Ishikawa (cell line): ENCODE measurements around the gene ABHD17C.

Experiments
- CEBPB ChIP-seq: IDR thresholded peaks from 2 replicates; pipeline ENCODE4 v1.6.1; 2012
- CREB1 ChIP-seq: IDR thresholded peaks from 2 replicates; pipeline ENCODE4 v1.6.1; 2012; ENCODE audit warnings: low read depth
- EGR1 ChIP-seq: IDR thresholded peaks from 2 replicates; pipeline ENCODE4 v1.6.1; 2012
- EP300 ChIP-seq: IDR thresholded peaks from 2 replicates; pipeline ENCODE4 v1.6.1; 2012; ENCODE audit warnings: borderline replicate concordance
- FOXM1 ChIP-seq: IDR thresholded peaks from 2 replicates; pipeline ENCODE4 v1.6.1; 2012; ENCODE audit warnings: low read depth, borderline replicate concordance
- MAX ChIP-seq: IDR thresholded peaks from 2 replicates; pipeline ENCODE4 v1.6.1; 2012
- NFIC ChIP-seq: IDR thresholded peaks from 2 replicates; pipeline ENCODE4 v1.6.1; 2012
- RAD21 ChIP-seq: IDR thresholded peaks from 2 replicates; pipeline ENCODE4 v1.6.1; 2012; ENCODE audit warnings: low read depth
- TAF1 ChIP-seq: IDR thresholded peaks from 2 replicates; pipeline ENCODE4 v1.6.1; 2012; ENCODE audit warnings: low read depth, mild to moderate bottlenecking
- TEAD4 ChIP-seq: IDR thresholded peaks from 2 replicates; pipeline ENCODE4 v1.6.1; 2012
- YY1 ChIP-seq: IDR thresholded peaks from 2 replicates; pipeline ENCODE4 v1.6.1; 2012; ENCODE audit warnings: low read depth
- TF ChIP-seq, protein P1 (sequence below): IDR thresholded peaks from 2 replicates; pipeline ENCODE4 v1.6.1; 2012; ENCODE audit warnings: low read depth, mild to moderate bottlenecking

DNA sequence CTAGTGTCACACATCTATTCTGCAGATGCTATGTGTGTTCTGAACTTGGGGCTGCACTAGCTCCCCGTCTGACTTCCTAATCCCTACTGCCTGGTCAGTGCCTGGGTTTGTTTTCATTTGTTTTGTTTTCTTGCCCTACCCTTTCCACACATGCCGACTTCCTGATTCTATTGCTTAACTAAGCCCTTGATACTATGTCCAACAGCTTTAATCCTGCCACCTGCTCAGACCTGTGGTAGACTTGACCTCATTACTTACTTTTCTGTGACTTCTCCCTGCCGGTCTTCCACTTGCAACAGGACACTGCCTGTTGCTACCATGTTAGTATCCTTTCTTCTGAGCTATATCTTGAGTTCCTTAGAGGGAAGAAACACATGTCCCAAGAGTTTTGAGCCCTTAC is 44.8 kb downstream of the ABHD17C start:
- TF ChIP-seq TEAD4 (no peak), MAX (no peak), CEBPB (no peak), FOXM1 (no peak), TAF1 (no peak), EP300 (no peak), RAD21 (no peak), CREB1 (no peak), YY1 (no peak), EGR1 (no peak), NFIC (no peak)
- TF ChIP-seq, protein P1, sequence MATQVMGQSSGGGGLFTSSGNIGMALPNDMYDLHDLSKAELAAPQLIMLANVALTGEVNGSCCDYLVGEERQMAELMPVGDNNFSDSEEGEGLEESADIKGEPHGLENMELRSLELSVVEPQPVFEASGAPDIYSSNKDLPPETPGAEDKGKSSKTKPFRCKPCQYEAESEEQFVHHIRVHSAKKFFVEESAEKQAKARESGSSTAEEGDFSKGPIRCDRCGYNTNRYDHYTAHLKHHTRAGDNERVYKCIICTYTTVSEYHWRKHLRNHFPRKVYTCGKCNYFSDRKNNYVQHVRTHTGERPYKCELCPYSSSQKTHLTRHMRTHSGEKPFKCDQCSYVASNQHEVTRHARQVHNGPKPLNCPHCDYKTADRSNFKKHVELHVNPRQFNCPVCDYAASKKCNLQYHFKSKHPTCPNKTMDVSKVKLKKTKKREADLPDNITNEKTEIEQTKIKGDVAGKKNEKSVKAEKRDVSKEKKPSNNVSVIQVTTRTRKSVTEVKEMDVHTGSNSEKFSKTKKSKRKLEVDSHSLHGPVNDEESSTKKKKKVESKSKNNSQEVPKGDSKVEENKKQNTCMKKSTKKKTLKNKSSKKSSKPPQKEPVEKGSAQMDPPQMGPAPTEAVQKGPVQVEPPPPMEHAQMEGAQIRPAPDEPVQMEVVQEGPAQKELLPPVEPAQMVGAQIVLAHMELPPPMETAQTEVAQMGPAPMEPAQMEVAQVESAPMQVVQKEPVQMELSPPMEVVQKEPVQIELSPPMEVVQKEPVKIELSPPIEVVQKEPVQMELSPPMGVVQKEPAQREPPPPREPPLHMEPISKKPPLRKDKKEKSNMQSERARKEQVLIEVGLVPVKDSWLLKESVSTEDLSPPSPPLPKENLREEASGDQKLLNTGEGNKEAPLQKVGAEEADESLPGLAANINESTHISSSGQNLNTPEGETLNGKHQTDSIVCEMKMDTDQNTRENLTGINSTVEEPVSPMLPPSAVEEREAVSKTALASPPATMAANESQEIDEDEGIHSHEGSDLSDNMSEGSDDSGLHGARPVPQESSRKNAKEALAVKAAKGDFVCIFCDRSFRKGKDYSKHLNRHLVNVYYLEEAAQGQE: no peak
